ENCODE data around the gene YWHAQ.
"Not testable (repeated sequence)": the region's sequence is repeated elsewhere in the genome, so short reads cannot be mapped to it uniquely, and the experiment has no call there.

The YWHAQ gene

DNA sequence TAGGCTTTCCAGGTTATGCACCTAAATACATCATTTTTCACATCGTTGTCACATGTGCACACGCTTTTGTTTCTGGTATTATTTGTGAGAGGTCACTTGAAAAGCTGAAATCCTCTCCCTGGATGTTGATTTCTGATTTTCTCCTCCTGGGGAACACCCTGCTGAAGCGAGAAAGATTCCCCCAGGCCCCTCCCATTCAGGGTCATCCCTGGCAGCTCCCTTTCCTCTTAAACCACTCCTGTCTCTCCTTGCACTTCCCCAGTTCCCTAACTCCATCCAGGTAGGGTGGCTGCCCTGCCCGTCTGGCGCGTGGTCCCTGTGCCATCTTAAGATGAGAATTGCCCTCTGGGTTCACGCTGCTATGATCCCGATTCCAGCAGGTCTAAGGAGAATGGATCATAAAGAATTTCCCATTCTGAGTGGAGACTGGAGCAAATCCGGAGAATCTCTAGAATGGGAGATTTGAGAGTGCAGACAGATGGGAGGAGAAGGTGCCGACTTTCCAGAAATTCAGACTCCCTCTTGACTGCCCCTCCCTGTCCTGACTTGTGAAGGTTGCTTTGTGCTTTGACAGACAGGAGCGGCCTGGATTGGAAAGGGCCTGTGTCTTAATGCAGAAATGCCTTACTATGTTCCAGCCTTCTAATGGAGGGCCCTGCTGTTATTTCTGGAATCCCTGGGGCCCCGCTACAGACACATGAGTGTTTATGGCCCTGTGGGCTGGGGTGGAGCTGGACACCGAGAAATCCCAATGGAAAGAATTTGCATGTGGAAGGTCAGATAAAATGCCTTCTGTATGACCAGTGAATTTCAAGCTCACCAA is 1.3 kb upstream of the YWHAQ start:
- no peak for DNase-seq (ENCODE audit: low read depth in 3 of 3)

DNA sequence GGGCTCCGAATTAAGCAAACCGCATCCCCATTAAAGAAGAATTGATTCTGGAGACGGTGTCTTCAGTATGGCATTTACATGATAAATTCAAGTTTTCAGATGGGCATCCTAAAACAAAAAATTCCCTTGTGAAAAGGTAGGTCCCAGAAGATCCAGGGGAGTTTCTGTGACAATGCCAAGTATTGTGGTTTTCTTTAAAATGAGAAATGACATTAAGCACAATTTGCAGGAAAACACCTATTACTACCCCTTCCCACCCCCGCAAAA is 689 bp upstream of the YWHAQ start:
- no peak for DNase-seq (ENCODE audit: low read depth in 3 of 3)

DNA sequence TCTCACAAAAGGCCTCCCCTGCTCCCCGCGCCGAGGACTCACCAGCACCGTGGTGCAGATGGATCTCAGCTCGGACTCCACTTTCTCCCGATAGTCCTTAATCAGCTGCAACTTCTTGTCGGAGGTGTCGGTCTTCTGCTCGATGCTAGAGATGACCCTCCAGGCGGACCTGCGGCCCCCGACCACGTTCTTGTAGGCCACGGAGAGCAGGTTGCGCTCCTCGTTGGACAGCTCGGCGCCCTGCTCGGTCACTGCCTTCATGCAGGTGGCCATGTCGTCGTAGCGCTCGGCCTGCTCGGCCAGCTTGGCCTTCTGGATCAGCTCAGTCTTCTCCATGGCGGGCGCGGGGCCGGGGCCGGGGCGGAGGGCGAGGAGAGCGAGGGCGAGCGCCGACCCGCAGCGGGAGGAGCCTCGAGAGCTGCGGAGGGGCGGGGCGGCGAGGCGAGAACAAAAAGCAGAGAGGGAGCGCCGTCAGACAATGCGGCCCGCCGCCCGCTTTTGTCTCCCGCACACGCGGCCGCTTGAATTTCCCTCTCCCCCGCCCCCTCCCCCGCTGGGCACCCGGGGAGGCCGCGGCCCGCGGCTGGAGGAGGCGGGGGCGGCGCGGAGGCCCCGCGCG is 571 bp downstream of the YWHAQ start:
- peak; percentile 49 to 79 (median 62) for DNase-seq (ENCODE audit: low read depth in 3 of 3)

DNA sequence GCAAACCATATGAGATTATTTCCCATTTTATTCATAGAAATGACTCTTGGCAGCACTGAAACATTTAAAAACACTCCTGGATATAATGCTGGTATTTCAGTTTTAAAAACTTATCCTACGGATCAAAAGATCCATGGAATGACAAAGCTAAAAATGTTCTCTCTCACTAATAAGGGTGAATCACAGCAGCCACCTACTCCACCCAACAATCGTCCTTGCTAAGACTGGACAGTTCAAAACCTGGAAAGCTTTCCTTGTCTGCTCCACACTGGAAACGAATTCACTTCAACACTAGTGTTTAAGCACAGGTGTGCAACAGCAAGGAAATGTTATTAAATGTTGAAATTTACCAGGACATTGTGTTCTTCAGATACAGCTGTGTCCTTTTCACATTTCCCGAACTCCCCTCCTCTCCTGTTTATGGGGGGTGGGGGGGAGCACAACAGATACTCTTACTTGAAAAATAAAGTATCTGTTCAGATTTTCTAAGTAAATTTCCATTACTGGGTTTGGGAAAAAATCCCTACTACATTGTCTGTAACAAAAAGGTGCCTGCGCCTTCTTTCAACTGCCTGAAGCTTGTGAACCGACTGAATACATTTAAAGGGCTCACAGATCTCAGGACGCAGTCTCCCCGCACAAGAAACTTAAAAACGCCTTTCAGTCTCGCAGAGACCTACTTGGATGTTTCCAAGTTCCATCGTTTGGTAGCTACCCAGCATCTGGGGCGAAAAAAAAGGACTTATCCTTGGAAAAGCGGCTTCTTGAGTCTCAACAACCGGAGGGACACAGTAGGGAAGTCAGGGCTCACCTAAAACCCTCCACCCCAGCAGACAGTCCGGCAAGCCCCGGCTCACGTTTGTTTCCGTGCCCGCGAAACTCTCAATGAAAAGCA is 1.3 kb downstream of the YWHAQ start:
- no peak for DNase-seq (ENCODE audit: low read depth in 3 of 3)

DNA sequence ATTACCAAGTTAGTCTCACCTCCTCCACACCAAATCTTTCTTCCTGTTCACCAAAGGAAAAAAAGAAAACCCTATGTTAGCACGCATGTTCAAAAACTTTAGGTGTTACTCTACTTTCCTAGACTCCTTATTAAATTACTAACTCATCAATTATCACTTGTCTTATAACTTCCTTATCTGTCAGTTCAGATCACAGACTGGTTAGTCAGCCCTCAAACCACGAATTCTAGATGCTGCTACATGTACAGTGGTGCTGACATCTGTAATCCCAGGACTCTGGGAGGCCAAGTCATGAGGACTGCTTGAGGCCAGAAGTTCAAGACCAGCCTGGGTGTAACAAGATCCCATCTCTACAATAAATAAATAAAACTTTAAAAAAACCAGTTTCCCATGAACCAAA is 3.5 kb downstream of the YWHAQ start:
- no peak for DNase-seq (ENCODE audit: low read depth in 3 of 3)

DNA sequence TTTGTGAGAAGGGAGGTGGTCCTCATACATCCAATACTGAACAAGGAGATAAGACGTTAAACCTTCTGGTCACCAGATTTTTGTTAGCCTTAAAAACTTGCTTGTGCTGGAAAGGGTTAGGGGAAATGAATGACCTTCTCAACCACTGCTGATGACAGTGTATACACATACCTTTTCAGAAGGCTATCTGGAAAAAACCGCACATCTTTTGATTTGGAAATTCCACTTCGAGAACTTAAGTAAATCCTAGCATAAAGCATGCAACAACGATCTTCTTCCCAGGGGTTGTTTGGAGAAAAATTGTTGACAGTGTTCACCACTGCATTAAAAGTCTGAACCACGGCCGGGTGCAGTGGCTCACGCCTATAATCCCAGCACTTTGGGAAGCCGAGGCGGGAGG is 7.6 kb downstream of the YWHAQ start:
- no peak for DNase-seq (ENCODE audit: low read depth in 3 of 3)

DNA sequence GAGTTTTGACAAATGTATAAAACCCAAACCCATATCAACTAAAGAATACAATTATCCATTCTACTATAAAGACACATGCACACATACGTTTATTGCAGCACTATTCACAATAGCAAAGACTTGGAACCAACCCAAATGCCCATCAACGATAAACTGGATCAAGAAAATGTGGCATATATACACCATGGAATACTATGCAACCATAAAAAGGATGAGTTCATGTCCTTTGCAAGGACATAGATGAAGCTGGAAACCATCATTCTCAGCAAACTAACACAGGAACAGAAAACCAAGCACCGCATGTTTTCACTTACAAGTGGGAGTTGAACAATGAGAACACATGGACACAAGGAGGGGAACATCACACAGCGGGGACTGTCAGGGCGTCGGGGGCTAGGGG is 9.1 kb downstream of the YWHAQ start:
- DNase-seq (ENCODE audit: low read depth in 3 of 3): not testable (repeated sequence)

DNA sequence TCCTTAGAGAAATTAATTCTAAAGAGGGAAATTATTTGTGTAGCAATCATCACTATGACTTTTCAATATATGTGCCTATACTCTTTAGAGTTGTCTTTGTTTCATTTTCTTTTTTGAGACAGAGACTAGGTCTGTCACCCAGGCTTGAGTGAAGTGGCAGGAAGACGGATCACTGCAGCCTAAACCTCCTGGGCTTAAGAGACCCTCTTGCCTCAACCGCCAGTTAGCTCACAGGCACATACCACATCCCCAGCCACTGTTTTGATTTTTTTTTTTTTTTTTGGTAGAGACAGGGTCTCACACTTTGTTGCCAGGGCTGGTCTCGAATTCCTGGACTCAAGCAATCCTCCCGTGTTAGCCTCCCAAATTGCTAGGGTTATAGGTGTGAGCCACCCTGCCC is 12.4 kb downstream of the YWHAQ start:
- no peak for DNase-seq (ENCODE audit: low read depth in 3 of 3)

DNA sequence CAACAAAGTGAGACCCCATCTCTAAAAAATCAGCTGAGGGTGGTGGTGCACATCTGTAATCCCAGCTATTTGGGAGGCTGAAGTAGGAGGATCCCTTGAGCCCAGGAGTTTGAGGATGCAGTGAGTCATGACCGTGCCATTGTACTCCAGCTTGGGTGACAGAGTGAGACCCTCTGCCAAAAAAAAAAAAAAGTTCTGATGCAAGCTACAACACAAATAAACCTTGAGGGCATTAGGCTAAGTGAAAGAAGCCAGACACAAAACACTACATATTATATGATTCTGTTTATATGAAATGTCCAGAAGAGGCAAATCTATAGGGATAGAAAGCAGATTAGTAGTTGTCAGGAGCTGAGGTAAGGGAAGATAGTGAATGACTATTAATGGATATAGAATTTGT is 13.0 kb downstream of the YWHAQ start:
- no peak for DNase-seq (ENCODE audit: low read depth in 3 of 3)

DNA sequence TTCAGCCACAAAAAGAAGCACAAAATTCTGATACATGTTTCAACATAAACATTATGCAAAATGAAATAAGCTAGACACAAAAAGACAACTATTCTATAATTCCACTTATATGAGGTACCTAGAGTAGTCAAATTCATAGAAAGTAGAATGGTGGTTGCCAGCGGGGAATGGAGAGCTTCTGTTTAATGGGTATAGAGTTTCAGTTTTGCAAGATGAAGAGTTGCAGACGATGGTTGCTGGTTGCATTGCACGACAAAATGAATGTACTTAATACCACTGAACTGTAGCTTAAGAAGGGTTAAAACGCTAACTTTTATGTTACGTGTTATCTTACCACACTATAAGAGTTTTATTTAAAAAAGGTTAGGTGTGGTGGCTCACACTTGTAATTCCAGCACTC is 13.5 kb downstream of the YWHAQ start:
- no peak for DNase-seq (ENCODE audit: low read depth in 3 of 3)

DNA sequence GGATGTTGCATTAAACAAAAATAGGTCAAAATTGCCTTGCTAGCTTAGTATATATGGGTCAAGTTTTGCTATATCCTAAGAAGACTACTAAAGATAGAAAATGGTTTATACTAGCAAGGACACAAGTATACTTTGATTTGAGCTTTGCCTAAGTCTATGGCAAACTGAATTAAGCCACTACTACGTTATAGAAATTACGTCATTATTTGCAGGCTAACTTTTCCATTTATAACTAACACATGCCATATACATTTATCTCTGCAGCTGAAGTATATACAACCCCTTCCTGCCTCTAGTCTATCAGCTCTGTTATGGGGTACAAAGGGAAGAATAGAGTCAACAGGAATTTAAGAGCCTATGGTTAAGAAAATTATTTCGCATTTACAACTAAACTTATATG is 16.2 kb downstream of the YWHAQ start:
- no peak for DNase-seq (ENCODE audit: low read depth in 3 of 3)

DNA sequence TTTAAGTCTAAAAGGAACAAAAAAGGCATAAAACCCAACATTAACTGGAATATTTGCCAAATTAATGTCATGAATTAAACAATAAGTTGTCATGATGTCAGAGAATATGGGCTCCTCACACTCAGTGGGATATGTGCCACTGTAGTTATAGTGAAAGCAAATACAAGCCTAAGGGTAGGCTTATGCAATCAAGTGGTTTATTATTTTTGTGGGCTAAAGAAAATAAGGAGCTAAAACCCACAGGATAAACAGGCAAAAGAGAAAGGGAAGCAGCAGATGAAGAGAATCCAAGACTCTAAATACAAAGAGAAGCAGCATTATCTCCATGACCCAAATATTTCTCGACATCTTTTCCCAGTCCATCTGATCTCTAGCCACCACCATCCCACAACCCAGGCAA is 17.5 kb downstream of the YWHAQ start:
- DNase-seq (ENCODE audit: low read depth in 3 of 3): no peak

DNA sequence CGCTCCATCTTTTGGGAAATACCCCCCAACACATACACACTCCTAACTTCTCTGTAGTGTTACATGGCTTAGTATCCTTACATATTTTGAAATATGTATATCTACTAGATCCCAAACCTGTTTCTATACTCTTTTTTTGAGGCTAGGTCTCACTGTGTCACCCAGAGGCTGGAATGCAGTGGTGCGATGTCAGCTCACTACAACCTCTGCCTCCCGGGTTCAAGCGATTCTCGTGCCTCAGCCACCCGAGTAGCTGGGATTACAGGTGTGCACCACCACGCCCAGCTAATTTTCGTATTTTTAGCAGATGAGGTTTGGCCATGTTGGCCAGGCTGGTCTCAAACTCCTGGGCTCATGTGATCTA is 19.3 kb downstream of the YWHAQ start:
- not testable (repeated sequence) for DNase-seq (ENCODE audit: low read depth in 3 of 3)

DNA sequence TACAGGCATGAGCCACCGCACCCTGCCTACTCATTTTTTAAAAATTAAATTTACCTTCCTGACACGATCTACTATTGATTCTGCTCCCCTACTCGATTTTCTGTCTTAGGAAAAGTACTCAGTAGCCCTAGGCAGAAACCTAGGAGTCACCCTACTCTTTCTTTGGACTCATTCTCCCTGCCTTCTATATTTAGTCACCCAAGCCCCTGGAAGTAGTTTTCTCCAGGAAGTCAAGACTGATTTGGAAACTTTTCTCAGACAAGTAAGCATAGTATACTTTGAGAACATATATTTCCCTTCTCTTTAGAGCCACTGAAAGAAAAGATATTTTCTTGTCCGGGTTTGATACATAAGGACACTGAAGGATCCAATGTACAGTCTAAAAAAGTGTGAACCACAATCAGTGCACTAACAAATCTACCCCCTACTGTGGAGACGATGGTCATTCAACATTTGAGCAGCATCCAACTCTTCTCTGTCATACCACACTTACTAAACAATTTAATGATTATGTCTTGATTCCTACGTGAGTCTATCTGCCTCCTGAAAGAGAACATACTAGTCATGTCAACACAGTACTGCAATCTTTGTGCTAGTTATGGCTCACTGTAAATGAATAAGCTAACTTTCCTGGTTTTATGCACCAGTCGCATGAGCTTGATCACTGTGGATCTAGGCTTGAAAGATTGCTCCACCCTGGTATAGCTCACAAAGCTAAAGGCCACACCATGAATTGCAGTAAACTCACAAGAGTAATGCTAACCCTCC is 19.8 kb downstream of the YWHAQ start:
- no peak for DNase-seq (ENCODE audit: low read depth in 3 of 3)

DNA sequence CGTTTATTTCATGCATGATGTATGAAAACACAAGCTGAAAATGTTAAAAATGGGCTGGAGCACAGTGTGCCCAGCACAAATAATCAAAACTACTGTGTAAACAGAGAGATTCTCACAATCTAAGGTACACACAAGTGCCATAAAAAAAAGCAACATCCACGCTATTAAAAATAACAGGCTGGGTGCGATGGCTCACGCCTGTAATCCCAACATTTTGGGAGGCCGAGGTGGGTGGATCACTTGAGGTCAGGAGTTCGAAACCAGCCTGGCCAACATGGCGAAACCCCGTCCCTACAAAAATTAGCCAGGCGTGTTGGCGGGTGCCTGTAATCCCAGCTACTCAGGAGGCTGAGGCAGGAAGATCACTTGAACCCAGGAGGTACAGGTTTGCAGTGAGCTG is 22.3 kb downstream of the YWHAQ start:
- DNase-seq (ENCODE audit: low read depth in 3 of 3): not testable (repeated sequence)

DNA sequence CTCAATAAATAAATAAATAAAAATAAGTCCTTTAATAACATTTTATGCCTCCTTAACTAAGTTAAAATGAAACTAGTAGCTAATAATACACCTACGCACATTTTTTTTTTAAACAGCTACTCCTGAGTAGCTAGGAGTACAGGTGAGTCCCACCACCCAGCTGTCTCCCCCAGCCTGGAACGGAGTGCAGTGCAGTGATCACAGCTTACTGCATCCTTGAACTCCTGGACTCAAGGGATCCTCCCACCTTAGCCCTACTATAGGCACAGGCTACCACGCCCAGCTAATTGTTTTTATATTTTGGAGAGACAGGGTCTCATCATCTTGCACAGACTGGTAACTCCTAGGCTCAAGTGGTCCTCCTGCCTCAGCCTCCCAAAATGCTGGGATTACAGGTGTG is 28.4 kb downstream of the YWHAQ start:
- no peak for DNase-seq (ENCODE audit: low read depth in 3 of 3)

DNA sequence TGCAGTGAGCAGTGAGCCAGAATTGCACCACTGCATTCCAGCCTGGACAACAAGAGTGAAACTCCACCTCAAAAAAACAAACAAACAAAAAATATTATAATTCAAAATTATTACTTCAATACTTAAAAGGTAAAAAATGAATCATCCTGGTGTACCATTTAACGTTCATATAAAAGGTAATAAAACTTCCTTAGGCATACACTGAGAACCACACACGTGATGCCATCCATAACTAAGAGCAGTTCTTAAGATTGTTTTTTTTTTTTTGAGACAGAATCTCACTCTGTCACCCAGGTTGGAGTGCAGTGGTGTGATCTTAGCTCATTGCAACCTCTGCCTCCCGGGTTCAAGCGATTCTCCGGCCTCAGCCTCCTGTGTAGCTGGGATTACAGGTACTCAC is 29.4 kb downstream of the YWHAQ start:
- no peak for DNase-seq (ENCODE audit: low read depth in 3 of 3)

DNA sequence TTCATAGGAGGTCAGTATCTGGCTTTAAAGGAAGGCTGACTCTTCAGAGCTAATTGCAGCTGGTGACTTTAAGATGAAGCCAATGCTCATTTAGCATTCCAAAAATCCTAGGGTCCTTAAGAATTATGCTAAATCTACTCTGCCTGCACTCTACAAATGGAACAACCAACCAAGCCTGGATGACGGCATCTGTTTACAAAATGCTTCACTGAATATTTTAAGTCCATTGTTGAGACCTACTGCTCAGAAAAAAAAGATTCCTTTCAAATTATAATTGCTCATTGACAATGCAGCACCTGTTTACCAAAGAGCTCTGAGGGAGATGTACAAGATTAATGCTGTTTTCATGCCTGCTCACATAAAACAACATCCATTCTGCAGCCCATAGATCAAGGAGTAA is 31.4 kb downstream of the YWHAQ start:
- no peak for DNase-seq (ENCODE audit: low read depth in 3 of 3)

DNA sequence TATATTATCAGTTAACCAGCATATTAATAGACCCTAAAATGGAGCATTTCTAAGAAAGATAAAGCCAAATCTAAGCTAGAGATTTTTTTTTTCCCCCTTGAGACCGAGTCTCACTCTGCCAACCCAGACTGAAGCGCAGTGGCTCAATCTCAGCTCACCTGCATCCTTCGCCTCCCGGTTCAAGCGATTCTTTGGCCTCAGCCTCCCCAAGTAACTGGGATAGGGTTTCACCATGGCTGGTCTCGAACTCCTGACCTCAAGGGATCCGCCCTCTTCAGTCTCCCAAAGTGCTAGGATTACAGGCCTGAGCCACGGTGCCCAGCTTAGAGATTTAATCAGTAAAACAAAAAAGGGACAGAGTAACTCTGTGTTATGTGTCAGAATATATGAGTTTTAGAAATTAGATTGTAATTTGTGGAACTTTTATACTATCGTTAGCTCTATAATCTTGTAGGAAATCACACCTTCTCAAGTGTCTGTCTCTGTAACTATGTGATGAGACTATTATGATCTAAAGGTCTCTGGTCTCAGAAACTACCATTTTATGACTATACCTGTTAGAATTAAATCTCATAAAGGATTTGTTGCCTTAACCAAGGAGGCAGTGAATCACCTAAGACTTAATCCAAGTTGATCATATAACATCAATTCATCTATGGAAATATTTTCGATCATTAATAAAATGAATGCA is 34.0 kb downstream of the YWHAQ start:
- DNase-seq (ENCODE audit: low read depth in 3 of 3): no peak

DNA sequence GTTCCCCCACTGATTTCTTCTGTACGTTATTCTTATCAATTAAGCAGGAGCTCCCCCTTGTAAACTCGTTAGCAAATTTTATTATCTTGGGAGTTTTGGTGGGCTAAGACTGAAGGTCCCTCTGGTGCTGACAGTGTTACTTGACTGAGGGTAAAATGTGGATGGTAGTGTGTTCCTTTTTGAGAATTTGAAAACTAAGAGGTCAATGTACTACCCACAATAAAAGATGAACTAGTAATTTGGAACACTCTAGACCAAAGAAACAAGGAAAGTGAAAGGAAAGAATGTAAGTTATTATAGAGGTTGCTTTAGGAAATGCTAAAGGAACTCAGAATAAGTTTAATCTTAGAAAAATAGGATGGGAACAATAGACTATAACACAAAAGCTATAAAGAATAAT is 35.1 kb downstream of the YWHAQ start:
- no peak for DNase-seq (ENCODE audit: low read depth in 3 of 3)

DNA sequence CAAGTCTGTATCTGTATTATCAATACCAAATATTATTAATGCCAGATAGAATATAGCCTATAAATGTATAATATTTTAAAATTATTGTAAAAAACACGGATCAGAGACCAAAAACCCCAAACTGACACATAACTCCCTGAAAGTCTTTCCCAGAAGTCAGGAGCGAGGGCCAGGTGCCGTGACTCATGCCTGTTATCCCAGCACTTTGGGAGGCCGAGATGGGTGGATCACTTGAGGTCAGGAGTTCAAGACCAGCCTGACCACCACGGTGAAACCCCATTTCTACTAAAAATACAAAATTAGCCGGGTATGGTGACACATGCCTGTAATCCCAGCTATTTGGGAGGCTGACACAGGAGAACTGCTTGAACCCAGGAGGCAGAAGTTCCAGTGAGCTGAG is 35.5 kb downstream of the YWHAQ start:
- not testable (repeated sequence) for DNase-seq (ENCODE audit: low read depth in 3 of 3)
